OCI-LY7 (cell line): Measurements from ENCODE around the gene PPP2R3A. TPM values are rescaled to one million over a fixed set of nuclear protein-coding genes. Genes with fewer than 3 reads are reported as not detected.

Experiments used
- BruUV-seq: library from RNA; stranded (reverse); fragments of 400-500 nt; replicated peaks from 2 replicates; lab custom pipeline; 2021; lab: Mats Ljungman, UMichigan
- CTCF ChIA-PET: fragments of 300-600 bp; sonication (Branson Sonifier 250); formaldehyde crosslinking; loops from one replicate; lab custom pipeline; 2022; ENCODE audit warnings: antibody characterized with exemption; ENCODE audit not compliant: unreplicated experiment; lab: Charles Lee
- POLR2A ChIA-PET: fragments of 300-600 bp; sonication (Branson Sonifier 250); formaldehyde crosslinking; loops from one replicate; lab custom pipeline; 2022; ENCODE audit warnings: antibody characterized with exemption; lab: Charles Lee
- DNase-seq: peaks from one replicate; pipeline ENCODE4 v3.0.0-alpha.2; 2015; ENCODE audit warnings: low spot score
- H2AFZ ChIP-seq: fragments of 200-600 bp; sonication (generic), shearing (Covaris generic); 2 replicates; pipeline ENCODE4 v1.6.1; 2014; ENCODE audit warnings: mild to moderate bottlenecking, antibody characterized with exemption, low read length, moderate library complexity
- H3K27ac ChIP-seq: fragments of 200-600 bp; sonication (generic); 2 replicates; pipeline ENCODE4 v1.5.1; 2014; ENCODE audit warnings: mixed run types, low read depth, mild to moderate bottlenecking, moderate library complexity, low read length, inconsistent platforms; ENCODE audit not compliant: poor library complexity, severe bottlenecking
- H3K36me3 ChIP-seq: fragments of 200-600 bp; sonication (generic); 2 replicates; pipeline ENCODE4 v1.6.1; 2014; ENCODE audit warnings: mild to moderate bottlenecking, antibody characterized with exemption, low read length, moderate library complexity, mixed read lengths; ENCODE audit not compliant: insufficient read depth
- H3K4me1 ChIP-seq: fragments of 200-600 bp; sonication (generic); 2 replicates; pipeline ENCODE4 v1.5.1; 2014; ENCODE audit warnings: mild to moderate bottlenecking, low read length; ENCODE audit not compliant: insufficient read depth, poor library complexity, severe bottlenecking
- H3K4me2 ChIP-seq: fragments of 200-600 bp; sonication (generic); 2 replicates; pipeline ENCODE4 v1.6.1; 2014; ENCODE audit warnings: mild to moderate bottlenecking, low read length
- H3K4me3 ChIP-seq: fragments of 200-600 bp; sonication (generic); 2 replicates; pipeline ENCODE4 v1.5.1; 2014; ENCODE audit warnings: mild to moderate bottlenecking, low read depth, low read length; ENCODE audit not compliant: poor library complexity, severe bottlenecking
- H3K79me2 ChIP-seq: fragments of 200-600 bp; sonication (generic); 2 replicates; pipeline ENCODE4 v1.6.1; 2016; ENCODE audit warnings: low read depth, mild to moderate bottlenecking, low read length, moderate library complexity, mixed read lengths; ENCODE audit not compliant: insufficient read depth
- H3K9me2 ChIP-seq: fragments of 200-600 bp; sonication (generic); 2 replicates; pipeline ENCODE4 v1.6.1; 2016; ENCODE audit warnings: mild to moderate bottlenecking, low read length, mixed read lengths; ENCODE audit not compliant: insufficient read depth
- H3K9me3 ChIP-seq: fragments of 200-600 bp; sonication (generic); 2 replicates; pipeline ENCODE4 v1.6.1; 2014; ENCODE audit warnings: mild to moderate bottlenecking, mixed run types, low read length, mixed read lengths
- H4K20me1 ChIP-seq: fragments of 200-600 bp; sonication (generic); 2 replicates; pipeline ENCODE4 v1.6.1; 2014; ENCODE audit warnings: mild to moderate bottlenecking, antibody characterized with exemption, low read length, moderate library complexity, mixed read lengths; ENCODE audit not compliant: insufficient read depth
- EZH2phosphoT487 ChIP-seq: fragments of 200-600 bp; sonication (generic); IDR thresholded peaks from 2 replicates; pipeline ENCODE4 v1.6.1; 2018; ENCODE audit warnings: low read depth, borderline replicate concordance, mild to moderate bottlenecking, mixed run types, antibody characterized with exemption, low read length, moderate library complexity, mixed read lengths
- intact Hi-C: fragments of 100-400 bp; cut with micrococcal nuclease; formaldehyde crosslinking; loops from one replicate; pipeline ENCODE4 v1.10.0; 2022; ENCODE audit not compliant: unreplicated experiment
- total RNA-seq, 2 experiments: library from RNA; depleted of rRNA in 1 of 2; stranded (reverse); fragments of >200 nt in 1 of 2; shearing (Covaris generic) in 1 of 2; gene quantifications; 2 replicates each; pipeline ENCODE4 v1.2.3, GENCODE V29; 2014 to 2022
- TF ChIP-seq, protein P1 (sequence below): fragments of 200-600 bp; sonication (generic); conservative IDR thresholded peaks from 2 replicates; pipeline ENCODE4 v1.5.1; 2014; ENCODE audit warnings: mild to moderate bottlenecking, antibody characterized with exemption, low read length, moderate library complexity, mixed read lengths

Gene PPP2R3A
- total RNA-seq, 2 experiments from 2014 or later = 0.22 to 0.27 TPM

DNA sequence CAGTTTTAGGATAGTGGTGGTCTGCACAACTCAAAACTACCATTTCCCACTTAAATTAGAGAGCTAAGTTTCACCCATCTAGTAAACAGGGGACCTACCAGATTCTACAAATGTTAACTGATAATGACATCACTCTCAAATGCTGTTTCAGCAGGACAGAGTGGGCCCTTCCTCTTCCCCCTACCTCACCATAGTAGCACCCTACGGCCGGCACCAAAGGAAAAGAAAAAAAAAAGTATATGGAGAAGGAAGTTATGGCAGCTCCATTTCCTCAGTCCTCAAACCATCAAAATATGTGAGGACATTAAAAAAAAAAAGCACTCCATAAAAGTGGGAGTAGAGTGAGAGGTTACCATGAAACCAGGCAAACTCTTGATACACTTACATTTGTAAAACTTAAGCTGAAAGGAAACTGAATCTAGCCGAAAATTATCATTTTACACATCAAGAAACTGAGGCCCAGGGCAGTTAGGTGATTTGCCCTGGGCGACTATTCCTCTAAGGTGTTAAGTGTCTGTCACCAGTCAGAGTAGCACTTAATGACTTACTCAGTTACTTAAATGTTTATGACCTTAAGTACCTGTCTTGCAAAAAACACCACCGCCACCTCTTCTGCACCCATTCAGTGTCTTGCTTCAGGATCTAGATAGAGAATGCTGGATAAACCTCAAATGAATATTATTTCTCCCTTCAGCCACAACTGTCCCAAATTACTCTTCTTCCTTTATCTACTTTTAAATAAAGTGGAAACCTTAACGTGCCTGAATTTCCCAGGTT is 227.9 kb downstream of the PPP2R3A start:
- Histone ChIP-seq H3K4me2 (peak overlapping the region; percentile 84), H3K36me3 (peaks cover 54% of the 10 kb centered on the region), H4K20me1 (peaks cover 57% of the 10 kb centered on the region), H3K27ac (peak overlapping the region; percentile 91), H3K9me3 (peaks cover 9% of the 10 kb centered on the region; the same call in 1 of the 2 replicates), H3K79me2 (peaks cover 84% of the 10 kb centered on the region), H2AFZ (no peak overlapping the region), H3K4me3 (peak overlapping the region; percentile 91), H3K9me2 (no peaks in the 10 kb centered on the region), H3K4me1 (peaks cover 49% of the 10 kb centered on the region)
- TF ChIP-seq, protein P1, sequence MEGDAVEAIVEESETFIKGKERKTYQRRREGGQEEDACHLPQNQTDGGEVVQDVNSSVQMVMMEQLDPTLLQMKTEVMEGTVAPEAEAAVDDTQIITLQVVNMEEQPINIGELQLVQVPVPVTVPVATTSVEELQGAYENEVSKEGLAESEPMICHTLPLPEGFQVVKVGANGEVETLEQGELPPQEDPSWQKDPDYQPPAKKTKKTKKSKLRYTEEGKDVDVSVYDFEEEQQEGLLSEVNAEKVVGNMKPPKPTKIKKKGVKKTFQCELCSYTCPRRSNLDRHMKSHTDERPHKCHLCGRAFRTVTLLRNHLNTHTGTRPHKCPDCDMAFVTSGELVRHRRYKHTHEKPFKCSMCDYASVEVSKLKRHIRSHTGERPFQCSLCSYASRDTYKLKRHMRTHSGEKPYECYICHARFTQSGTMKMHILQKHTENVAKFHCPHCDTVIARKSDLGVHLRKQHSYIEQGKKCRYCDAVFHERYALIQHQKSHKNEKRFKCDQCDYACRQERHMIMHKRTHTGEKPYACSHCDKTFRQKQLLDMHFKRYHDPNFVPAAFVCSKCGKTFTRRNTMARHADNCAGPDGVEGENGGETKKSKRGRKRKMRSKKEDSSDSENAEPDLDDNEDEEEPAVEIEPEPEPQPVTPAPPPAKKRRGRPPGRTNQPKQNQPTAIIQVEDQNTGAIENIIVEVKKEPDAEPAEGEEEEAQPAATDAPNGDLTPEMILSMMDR = no peak
- TF ChIP-seq EZH2phosphoT487 = no peak
- CTCF ChIA-PET = interaction anchor here (1.2 kb wide), 1 partner anchor 58 kb away, joined by 3 read pairs; no protein-coding TSS in a partner anchor
- peak; percentile 35 for DNase-seq
- BruUV-seq = no TSS peak
- POLR2A ChIA-PET = interaction anchor here (0.6 to 2.4 kb wide), 10 partner anchors 9 to 790 kb away, joined by 3 to 11 read pairs (median 4); no protein-coding TSS in a partner anchor
- intact Hi-C loops = loop anchor here (2.0 kb wide), 1 partner anchor 115 kb away; no protein-coding TSS in a partner anchor

- peak; percentile 65 for DNase-seq
- H3K4me1 ChIP-seq = peaks cover 37% of the 10 kb centered on the region
- peaks cover 10% of the 10 kb centered on the region; the same call in 1 of the 2 replicates for H3K9me3 ChIP-seq
- no TSS peak for BruUV-seq
- peaks cover 51% of the 10 kb centered on the region for H4K20me1 ChIP-seq
- H3K79me2 ChIP-seq = peaks cover 72% of the 10 kb centered on the region
- H3K36me3 ChIP-seq = peaks cover 54% of the 10 kb centered on the region
- ChIA-PET CTCF (interaction anchor here (0.8 to 1.2 kb wide), 2 partner anchors 56 to 558 kb away, joined by 3 read pairs; no protein-coding TSS in a partner anchor), POLR2A (interaction anchor here (0.6 to 4.1 kb wide), 12 partner anchors 12 to 789 kb away, joined by 3 to 73 read pairs (median 4); partner anchors contain the start of genes NCK1, PCCB and STAG1)
- no peaks in the 10 kb centered on the region for H3K9me2 ChIP-seq
- H3K4me3 ChIP-seq = peak overlapping the region; percentile 91
- intact Hi-C loops = loop anchor here (1.0 kb wide), 1 partner anchor 56 kb away; the partner anchor contains the start of gene PCCB
- TF ChIP-seq, protein P1 = peak; percentile 17; the same call in 1 of the 2 replicates
- TF ChIP-seq EZH2phosphoT487 = no peak
- no peak overlapping the region for H2AFZ ChIP-seq
- H3K27ac ChIP-seq = peak overlapping the region; percentile 91
- H3K4me2 ChIP-seq = peak overlapping the region; percentile 84
Measured at GRCh38 chr3:136194409-136195257, 229.1 kb downstream of the PPP2R3A start.
